OCI-LY7 (cell line): ENCODE measurements around the gene UPF2.

Experiments
- EZH2phosphoT487 ChIP-seq: fragments of 200-600 bp; sonication (generic); IDR thresholded peaks from 2 replicates; pipeline ENCODE4 v1.6.1; 2018; ENCODE audit warnings: low read depth, borderline replicate concordance, mild to moderate bottlenecking, mixed run types, antibody characterized with exemption, low read length, moderate library complexity, mixed read lengths
- TF ChIP-seq, protein P1 (sequence below): fragments of 200-600 bp; sonication (generic); conservative IDR thresholded peaks from 2 replicates; pipeline ENCODE4 v1.5.1; 2014; ENCODE audit warnings: mild to moderate bottlenecking, antibody characterized with exemption, low read length, moderate library complexity, mixed read lengths

DNA sequence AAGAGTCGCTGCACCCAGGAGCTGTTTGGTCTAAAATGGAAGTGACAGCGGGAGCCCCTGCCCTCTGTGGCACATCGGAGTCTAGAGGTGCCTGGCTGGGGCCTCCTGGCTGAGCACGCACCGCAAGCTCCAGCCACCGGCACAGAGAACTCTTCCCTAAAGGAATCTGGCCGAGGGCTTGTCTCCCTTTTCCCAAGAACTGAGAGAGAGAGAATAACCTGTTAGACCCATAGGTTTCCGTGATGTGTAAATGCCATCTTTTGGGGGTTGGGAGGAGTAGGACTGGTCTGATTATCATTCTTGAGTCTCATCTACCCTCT, 172.2 kb downstream of the UPF2 start:
- TF ChIP-seq, protein P1, sequence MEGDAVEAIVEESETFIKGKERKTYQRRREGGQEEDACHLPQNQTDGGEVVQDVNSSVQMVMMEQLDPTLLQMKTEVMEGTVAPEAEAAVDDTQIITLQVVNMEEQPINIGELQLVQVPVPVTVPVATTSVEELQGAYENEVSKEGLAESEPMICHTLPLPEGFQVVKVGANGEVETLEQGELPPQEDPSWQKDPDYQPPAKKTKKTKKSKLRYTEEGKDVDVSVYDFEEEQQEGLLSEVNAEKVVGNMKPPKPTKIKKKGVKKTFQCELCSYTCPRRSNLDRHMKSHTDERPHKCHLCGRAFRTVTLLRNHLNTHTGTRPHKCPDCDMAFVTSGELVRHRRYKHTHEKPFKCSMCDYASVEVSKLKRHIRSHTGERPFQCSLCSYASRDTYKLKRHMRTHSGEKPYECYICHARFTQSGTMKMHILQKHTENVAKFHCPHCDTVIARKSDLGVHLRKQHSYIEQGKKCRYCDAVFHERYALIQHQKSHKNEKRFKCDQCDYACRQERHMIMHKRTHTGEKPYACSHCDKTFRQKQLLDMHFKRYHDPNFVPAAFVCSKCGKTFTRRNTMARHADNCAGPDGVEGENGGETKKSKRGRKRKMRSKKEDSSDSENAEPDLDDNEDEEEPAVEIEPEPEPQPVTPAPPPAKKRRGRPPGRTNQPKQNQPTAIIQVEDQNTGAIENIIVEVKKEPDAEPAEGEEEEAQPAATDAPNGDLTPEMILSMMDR: no peak
- no peak for TF ChIP-seq EZH2phosphoT487
